Gastrocnemius medialis (tissue), 4 donors: ENCODE data around the gene TET2.

Source experiments
- POLR2A ChIP-seq, 2 donors: fragments of 450-650 bp; IDR thresholded peaks; one replicate each; pipeline ENCODE4 v1.6.1; 2017; ENCODE audit warnings: antibody characterized with exemption in 2 of 2, mild to moderate bottlenecking in 2 of 2, moderate library complexity in 2 of 2
- TF ChIP-seq, protein P1 (sequence below), 5 experiments: fragments of 450-650 bp in 3 of 5; fragments of 200-600 bp in 2 of 5; sonication (generic) in 2 of 5; IDR thresholded peaks in 4 of 5; conservative IDR thresholded peaks in 1 of 5; 1 replicate in 4 of 5; 2 replicates in 1 of 5; pipeline ENCODE4 v1.5.1; 2016 to 2019; ENCODE audit warnings: antibody characterized with exemption in 5 of 5, mild to moderate bottlenecking in 3 of 5, moderate library complexity in 3 of 5

DNA sequence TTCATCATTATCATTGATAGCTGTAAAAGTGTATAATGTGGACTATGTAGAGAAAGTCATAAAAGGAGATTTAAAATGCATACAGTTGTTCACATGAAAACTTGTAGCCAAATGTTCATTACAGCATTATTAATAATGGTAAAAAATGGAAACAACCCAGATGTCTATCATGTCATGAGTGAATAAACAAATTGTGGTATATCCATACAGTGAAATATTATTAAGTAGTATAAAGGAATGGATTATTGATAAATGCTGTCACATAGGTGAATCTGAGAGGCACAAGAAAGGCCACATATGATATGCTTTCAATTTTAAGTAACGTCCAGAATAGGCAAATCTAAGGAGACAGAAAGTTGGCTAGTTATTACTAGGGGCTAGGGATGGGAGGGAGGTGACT, 7.1 kb downstream of the TET2 start:
- TF ChIP-seq, protein P1, sequence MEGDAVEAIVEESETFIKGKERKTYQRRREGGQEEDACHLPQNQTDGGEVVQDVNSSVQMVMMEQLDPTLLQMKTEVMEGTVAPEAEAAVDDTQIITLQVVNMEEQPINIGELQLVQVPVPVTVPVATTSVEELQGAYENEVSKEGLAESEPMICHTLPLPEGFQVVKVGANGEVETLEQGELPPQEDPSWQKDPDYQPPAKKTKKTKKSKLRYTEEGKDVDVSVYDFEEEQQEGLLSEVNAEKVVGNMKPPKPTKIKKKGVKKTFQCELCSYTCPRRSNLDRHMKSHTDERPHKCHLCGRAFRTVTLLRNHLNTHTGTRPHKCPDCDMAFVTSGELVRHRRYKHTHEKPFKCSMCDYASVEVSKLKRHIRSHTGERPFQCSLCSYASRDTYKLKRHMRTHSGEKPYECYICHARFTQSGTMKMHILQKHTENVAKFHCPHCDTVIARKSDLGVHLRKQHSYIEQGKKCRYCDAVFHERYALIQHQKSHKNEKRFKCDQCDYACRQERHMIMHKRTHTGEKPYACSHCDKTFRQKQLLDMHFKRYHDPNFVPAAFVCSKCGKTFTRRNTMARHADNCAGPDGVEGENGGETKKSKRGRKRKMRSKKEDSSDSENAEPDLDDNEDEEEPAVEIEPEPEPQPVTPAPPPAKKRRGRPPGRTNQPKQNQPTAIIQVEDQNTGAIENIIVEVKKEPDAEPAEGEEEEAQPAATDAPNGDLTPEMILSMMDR (IDR thresholded peaks at IDR 0.05 in 4 of 5, conservative IDR thresholded peaks at IDR 0.05 in 1 of 5), result no peak
- TF ChIP-seq POLR2A (IDR thresholded peaks at IDR 0.05), result no peak
